ENCODE data around the gene GNG7.

Gene GNG7

DNA sequence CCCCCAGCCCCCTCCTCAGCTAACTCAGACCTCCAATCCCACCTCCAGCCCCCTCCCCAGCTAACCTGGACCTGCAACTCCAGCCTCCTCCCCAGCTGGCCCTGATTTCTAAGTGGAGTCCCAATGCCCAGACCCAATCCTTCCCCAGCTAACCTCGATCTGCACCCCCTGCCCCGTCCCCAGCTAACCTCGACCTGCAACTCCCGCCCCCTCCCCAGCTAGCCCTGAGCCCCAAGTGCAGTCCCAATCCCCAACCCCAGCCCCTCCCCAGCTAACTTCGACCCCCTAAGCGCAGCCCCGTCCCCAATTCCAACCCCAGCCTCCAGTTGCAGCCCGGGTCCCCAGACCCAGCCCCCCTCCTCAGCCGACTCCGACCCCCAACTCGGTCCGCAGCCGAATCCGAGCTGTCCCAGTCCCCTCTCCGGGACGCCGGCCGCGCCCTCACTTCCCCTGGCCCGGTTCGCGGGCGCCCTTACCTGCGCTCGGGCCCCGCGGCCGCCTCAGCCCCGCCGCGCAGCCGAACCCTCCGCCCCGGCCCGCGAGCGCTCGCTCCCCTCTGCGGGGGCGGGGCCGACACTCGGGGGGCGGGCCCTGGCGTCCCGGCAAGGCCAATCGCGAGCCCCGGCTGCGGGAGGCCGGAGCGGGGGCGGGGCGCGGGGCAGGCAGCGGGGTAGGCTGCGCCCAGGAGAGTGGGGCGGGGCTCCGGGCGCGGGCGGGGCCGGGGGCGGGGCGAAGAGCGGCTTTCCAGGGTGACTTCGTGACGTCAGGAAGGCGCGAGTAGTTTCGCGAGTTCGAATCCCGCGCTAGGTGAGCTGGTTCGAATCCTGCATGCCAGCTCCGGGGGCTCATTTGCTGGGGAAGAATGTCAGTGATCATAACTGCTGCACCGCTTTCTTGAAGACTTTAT, at the start of gene GNG7:
GNG7 (minus strand) TSS at position 525 of the 907 bp plus-strand sequence. CDS start 182,006 bp downstream, outside the sequence.
- peak; percentile 93 for DNase-seq

DNA sequence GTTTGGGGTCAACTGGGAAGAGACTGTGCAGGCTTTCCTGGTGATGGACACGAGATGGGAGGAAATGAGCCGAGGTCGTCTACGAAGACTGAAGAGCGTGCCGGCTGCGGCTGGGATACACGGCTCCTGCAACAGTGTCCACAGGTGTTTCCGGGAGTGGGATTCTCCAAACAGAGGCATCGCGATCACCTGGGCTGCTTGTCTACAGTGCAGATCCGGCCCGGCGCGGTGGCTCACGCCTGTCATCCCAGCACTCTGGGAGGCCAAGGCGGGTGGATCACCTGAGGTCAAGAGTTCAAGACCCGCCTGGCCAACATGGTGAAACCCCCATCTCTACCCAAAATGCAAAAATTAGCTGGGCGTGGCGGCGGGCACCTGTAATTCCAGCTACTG, 48.9 kb upstream of the GNG7 start:
- DNase-seq, result no peak

DNA sequence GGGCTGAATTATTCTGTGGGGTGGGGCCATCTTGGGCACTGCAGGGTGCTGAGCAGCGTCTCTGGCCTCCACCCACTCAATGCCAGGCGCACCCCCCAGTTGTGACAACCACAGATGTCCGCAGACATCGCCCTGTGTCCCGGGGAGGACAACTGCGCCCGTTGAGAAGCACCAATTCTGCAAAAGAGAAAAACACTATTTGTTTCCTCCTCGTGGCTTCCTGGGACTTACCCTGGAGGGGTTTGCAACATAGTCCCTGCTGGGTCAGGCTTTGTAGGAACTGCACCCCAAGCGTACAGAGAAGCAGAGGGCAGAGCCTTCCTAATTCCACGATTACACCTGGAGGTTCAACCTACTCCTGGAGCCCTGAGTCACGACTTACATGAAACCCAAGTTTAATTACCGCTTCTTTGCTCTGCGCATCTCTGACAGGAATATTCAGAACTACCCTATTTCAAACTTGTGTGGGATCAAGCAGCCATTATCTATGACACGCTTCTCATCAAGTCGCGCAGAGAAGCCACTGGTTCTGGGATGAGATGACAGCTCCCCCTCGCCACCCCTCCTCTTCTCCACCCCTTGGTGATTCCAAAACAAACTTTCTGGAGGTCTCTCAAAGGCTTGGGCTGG, 48.4 kb upstream of the GNG7 start:
- no peak for DNase-seq

DNA sequence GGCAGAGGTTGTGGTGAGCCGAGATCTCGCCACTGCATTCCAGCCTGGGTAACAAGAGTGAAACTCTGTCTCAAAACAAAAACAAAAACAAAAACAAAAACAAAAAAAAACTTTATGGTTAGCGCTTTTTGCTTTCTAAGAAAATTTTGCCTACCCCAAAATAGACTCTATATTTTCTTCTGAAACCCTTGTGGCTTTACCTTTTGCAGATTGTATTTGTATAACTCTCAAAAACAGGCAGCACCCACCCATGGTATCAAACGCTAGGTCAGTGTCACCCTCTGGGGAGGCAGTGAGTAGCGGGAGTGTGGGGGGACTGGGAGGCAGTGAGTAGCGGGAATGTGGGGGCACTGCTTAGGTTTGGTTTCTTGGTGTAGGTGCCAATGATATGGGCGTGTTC, 44.9 kb upstream of the GNG7 start:
- no peak for DNase-seq

DNA sequence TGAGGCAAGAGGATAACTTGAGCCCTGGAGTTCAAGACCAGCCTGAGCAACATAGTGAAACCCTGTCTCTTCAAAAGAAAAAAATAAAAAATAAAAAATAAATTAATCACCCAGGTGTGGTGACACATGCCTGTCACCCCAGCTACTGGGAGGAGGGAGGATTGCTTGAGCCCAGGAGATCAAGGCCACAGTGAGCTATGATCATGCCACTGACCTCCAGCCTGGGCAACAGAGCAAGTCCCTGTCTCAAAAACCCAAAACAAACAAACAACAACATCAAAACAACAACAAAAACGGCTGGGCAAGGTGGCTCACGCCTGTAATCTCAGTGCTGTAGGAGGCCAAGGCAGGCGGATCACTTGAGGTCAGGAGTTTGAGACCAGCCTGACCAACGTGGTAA, 41.6 kb upstream of the GNG7 start:
- no peak for DNase-seq

DNA sequence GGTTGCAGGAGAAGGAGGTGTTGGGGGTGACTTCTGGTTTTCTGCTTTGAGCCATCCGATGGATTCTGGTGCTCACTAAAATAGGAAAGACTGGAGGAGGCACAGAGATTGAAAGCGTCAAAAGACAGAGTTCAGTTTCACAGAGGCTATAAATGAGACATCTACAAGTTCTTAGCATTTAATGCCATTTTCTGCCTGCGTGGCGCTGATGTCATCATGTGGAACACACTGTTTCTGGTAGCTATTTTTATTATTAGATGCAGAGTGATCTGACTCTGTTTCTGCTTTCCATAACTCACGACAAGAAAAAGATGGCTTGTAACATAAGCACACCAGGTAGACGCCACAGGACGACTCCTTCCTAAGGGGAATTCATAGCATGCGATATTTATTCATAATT, 40.6 kb upstream of the GNG7 start:
- DNase-seq, result no peak

DNA sequence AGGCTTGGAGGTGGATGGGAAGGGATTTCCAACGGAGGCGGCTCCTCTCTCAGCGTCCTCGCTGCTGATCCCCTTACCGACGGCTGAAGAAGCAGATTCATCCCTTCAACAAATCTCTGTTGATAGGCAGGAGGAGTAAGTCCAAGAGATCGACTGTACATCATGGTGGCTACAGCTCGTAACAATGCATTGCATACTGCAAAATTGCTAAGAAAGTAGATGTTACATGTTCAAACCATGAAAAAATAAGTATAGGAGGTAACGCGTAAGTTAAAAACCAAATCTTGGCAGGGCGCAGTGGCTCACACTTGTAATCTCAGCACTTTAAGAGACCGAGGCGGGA, 37.8 kb upstream of the GNG7 start:
- peak; percentile 29 for DNase-seq

DNA sequence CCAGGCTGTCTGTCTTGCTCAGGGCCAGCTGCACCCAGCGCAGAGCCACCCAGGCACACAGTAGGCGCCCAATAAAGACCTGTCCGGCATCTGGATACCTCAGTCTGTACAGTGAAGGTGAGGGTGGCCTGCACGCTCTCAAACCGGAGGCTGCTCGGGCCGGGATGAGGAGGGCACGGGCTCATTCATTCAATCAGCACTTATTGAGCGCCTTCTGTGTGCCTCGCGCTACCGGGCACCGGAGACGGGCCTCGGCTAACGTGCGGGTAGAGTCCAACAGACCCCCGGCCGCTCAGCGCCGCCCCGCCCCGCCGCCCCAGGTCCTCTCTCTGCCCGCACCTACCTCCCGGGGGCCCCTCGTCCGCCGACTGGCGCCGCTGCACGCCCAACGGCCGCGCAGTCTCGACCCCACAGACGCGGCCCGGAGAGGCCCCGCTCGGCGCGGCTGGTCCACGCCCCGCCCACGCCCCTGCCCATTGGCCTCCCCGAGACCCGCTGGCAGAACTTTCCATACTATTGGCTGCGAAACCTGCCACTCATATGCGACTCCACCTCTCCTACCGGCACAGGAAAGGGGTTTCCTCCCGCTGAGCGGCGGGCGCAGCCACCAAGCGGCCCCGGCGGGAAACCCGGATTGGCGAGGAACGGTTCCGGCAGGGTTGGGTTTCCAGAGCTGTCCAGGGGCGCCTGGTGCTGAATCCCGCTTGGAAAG, 37.3 kb upstream of the GNG7 start, which contains the start of gene SLC39A3:
SLC39A3 (minus strand) TSS at position 416 of the 712 bp plus-strand sequence. CDS start 2,760 bp downstream, outside the sequence.
- DNase-seq, result peak; percentile 99

DNA sequence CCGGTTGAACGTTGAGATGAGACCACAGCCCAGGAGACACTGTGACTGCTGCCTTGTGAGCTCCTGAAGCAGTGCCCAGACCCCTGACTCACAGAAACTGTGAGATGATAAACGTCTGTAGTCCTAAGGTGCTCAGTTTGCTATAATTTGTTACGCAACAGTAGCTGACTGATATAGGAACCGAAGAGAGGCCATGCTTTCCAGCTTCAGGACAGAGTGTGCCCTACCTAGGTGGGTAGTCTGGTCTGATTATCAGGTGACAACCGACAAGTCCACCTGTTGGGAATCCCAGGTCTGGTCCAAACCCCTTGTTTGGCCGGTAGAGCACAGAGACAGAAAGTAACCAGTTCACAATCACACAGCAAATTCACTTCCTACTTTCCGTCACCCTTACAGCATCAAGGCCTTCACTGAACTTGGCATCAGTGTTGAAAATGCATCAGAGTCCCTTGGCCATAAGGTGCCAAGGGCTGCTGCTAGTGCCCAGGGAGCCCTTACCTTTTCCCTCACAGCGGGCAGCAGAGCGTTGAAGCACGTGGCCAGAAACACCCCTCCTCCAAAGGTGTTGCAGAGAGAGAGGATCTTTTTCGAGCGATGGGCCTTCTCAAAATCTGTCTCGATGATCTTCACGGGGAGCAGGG, 34.2 kb upstream of the GNG7 start:
- DNase-seq, result no peak

DNA sequence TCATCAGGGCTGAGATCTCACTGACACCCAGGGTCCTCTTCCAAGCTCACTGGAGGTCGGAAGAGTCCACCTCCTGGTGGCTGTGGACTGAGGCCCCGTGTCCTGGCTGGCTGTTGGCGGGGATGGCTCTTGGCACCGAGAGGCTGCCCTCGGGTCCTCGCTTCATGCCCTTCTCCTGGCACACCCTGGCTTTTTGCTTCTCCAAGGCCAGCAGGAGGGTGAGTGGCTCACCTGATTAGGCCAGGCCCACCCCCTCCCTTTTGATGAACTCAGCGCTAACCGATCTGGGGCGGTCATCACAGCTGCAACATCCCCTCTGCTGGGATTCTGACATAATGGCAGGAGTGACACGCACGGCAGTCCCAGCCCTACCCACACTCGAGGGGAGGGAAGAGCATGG, 32.9 kb upstream of the GNG7 start:
- no peak for DNase-seq

DNA sequence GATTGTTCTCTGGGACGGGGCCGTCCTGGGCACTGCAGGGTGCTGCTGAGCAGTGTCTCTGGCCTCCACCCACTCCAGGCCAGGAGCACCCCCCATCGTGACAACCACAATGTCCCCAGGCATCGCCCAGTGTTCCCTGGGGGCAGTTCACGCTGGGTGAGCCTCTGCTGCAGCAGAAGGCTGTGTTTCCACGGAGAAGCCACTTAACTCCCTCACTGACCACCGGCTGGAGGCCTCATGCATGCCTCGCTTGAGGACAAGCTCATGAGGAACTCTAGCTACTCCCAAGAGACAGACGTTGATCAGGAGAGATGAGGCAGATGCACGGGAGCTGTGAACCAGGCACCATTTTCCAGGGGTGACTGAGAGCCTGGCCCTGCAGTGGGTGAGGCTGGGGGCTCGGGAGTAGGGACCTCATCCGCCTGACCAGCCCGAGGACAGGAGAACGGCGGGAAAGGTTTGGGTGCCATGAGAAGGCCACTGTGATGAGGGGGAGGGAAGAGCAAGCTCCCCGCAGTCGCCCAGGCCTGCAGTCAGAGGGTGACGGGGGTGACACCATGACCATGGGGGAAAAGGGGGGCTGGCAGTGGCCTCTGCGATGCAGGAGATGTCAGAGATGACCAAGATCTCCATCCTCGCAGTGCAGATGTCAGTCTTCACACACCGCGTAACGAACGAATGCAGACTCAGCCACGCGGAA, 32.2 kb upstream of the GNG7 start:
- DNase-seq, result no peak

DNA sequence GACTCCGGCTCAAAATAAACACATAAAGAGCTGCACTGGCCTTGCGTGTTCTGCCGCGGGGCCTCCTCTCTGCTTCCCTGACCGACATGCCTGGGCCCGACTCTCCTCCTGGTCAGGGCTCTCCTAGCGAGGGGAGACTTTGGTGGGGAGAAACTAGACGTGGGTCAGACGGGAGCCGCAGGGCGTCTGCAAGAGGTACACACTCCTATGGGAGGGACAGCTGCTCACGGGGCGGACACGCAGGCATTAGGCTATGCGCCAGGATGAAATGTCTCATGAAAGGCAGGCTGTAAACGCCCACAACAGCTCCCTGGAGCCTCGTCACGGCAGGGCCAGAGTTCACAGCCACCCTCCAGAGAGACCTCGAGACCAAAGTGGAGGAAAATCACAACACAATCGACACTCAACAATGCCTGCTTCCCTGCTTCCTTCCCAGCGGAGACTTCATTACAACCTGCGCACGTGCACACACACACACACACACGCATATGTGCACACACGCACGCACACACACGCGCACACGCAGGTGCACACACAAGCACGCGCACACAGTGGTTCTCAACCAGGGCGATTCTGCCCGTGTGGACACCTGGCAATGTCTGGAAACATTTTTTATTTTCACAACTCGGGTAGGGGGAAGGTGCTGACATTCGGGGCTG, 31.6 kb upstream of the GNG7 start:
- DNase-seq, result no peak

DNA sequence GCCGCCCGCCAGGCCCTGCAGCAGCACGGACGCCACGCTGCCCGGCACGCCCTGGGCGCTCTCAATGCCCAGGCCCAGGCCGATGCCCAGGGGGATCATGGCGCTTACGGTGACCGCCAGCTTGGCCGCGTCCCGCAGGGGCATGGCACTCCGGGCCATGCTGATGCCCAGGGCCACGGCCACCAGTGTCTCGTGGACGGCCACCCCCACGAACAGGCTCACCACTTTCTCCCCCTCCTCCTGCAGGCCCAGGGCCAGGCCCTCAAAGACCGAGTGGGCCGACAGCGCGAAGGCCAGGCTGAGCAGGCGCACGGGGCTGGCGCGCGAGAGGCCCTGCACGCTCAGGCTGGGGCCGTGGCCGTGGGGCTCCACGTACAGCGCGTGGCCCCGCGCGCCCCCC, 30.4 kb upstream of the GNG7 start:
- no peak for DNase-seq

DNA sequence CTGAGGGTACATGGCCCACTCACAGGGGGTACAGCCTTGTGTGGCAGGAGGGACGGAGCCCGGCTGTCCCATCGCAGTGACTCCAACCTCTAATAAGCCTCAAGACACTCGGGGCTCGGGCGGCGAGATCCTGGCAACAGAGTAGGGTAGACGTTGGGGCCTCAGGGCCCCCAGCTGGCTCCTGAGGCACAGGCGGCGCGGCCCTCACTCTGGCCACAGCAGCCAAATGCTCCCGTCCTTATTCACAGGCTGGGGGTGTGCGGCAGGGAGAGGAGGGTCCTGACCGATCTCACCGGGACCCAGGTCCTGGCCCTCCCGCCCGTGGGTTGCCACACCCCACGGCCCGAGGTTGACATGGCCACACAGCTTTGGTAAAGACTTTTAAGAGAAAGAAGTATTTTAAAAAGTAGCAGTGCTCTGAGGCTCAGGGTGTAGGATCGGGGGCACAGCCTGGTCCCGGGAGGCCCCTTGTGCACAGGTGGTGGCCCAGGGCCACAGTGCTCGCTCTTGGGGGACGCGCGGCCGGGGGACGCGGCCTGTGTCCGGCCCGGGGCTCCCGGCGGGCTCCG, 29.7 kb upstream of the GNG7 start:
- DNase-seq, result no peak

DNA sequence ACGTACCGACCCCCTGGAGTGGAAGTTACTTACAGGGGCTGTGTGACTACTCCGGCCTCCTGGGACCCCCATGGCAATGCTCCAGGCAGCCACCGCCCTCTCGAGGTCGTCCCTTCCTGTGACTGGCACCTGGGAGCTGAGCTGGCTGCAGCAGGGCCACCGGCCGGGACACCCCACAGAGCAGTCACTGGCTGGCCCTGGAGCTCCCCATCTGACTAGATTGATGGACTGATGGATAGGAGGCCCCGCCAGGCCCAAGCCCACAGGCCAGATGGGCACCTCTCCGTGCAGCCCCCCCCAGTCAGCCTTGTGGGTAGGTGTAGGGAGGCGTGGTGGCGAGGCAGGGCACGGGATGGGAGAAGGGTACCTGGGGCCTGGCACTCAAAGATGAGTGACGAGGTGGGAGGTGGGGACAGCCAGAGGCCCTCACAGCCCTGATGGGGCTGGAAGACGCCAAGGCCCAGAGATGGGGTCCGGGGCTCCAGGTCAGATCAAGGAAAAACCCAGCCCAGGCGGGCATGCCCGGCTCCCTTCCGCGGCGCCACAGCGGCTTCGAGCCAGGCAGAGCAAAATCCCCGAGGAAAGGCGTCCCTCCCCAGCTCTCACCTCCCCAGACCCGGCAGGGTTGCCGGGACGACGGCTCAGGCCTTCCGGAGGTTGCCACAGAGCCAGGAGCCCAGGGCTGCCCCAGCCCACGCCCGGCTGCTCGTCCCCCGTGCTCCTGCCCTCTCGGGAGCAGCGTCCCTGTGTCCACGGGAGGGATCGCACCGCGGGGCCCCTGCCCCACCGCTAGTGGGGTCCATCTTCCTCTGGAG, 28.9 kb upstream of the GNG7 start:
- DNase-seq, result no peak

DNA sequence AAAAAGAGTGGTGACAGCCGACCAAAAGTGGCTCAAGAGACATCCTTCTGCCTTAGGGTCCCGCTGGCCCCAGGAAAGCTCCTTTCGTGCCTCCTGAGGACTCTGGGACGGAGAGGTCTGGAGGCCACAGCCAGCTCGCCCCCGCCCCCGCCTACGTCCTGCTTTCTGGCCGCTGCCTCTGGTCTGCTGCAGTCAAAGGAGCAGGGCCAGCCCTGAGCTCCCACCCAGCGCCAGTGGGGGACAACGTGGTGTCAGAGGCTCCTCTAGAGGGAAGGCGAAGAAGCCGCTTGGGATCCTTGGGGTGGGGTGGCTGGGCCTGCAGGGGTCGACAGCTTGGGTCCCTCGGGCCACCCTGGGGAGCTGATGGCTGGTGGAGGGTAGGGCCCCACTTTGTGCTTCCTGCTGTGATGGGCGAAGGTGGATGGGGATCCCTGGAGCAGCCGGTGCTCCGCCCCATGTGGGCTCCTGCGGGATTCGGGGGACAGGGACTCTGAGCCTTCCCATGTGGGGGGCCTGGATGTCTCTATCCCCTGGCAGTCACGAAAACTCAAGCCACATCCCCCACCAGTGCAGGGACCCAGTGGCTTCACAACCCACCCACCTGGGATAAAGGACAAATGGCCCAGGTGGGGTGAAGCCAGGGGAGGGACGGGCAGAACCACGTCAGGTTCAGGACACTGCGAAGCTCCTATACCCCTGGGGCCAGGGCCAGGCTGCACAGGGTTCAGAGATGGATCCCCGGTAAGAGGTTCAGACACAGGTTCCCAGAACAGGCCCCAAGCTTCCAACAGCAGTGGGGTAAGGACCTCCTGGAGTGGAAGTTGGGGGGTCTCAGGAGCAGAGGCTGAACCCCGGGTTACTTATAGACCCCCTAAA, 27.7 kb upstream of the GNG7 start:
- no peak for DNase-seq

DNA sequence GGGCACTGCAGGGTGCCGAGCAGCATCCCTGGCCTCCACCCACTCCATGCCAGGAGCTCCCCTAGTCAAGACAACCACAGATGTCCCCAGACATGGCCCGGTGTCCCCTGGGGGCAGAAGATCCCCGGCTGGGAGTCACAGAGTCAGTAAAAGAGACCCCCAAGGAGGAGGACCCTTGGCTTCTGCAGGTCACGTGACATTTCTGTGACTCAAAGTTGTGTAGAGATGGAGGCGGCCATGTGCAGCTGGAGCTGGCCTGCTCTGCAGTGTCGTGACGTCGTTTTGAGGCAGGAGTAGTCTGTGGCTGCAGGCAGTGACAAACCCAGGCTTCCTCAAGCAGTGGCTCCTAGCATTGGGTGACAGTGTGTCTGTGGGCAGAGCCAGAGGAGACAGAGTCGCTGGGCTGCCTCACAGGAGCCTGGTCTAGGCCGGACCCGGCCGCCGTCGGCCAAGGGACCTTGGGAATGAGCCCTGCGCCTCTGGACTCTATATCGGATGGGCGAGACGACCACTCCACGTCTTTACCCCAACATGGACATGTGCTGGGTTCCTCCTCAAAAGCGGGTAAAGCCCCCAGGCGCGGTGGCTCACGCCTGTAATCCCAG, 26.4 kb upstream of the GNG7 start:
- no peak for DNase-seq

DNA sequence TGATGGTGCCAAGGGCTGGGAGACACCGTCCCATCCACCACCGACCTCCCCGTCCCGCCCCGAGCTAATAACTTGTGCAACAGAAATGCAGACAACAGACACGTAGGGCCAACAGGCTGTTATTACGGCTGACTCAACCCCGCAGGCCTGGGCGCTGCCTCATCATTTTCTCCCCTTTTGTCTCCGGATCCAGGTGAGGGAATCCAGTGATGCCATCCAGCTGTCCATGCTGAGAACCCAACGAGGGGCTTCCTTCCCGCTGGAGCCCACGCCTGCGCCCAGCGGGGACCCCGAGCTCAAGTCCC, 25.1 kb upstream of the GNG7 start:
- DNase-seq, result no peak

DNA sequence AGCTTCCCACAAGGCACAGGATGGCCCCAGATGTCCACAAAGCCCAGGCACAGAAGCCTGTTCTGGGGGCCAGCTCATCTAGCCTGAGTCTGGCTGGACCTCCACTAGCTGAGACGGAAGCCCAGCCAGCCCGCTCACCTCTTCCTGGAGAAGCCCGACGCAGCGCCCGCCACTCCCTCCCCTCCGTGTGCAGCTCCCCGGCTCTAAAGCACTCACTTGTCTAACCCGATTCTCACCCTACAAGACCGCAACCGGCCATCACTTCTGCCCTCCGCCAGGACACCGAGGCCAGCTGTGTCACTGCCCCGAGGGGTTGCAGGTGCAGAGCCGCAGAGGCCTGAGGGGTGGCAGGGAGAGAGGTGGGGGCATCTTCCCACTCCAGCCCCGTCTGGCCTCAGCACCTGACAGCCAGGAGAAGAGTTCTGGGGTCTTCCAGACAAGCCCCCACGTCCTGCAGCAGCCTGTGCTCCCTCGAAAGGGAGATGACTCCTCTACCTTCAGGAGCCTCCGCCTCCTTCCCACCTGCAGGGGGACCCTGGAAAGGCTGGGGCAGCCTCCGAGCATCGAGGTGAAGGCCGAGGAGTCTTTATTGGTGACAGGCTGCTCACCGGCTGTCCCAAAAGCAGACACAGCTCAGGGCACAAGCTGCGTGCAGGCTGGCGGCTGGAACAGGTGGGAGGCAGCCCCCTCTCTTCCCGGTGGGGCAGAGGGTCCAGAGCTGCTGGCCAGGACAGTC, 24.6 kb upstream of the GNG7 start:
- no peak for DNase-seq
